SK-N-SH treated with all-trans-retinoic acid at 6 μM for 48 hours (cell line): ENCODE data around the gene UAP1L1.

Source experiments
- ARNTL ChIP-seq: fragments of 450-650 bp; formaldehyde crosslinking; IDR thresholded peaks from 2 replicates; pipeline ENCODE4 v1.5.0; 2020; ENCODE audit warnings: low read depth, mild to moderate bottlenecking, moderate library complexity, borderline replicate concordance
- BACH2 ChIP-seq: fragments of 250-450 bp; sonication (Bioruptor Pico); IDR thresholded peaks from 2 replicates; pipeline ENCODE4 v1.9.0; 2021; ENCODE audit warnings: mild to moderate bottlenecking, borderline replicate concordance
- CREB5 ChIP-seq: fragments of 250-450 bp; sonication (Bioruptor Pico); IDR thresholded peaks from 2 replicates; pipeline ENCODE4 v1.5.1; 2020; ENCODE audit warnings: low read depth, mild to moderate bottlenecking, moderate library complexity
- OSR1 ChIP-seq: fragments of 250-450 bp; sonication (Bioruptor Pico); IDR thresholded peaks from 2 replicates; pipeline ENCODE4 v1.8.0; 2022; ENCODE audit warnings: moderate library complexity, mild to moderate bottlenecking, inconsistent platforms
- PATZ1 ChIP-seq: fragments of 250-450 bp; sonication (Bioruptor Pico); IDR thresholded peaks from 2 replicates; pipeline ENCODE4 v1.8.0; 2020; ENCODE audit warnings: mild to moderate bottlenecking, moderate library complexity, borderline replicate concordance
- POU6F1 ChIP-seq: fragments of 250-450 bp; sonication (Bioruptor Pico); IDR thresholded peaks from 2 replicates; pipeline ENCODE4 v1.8.0; 2021; ENCODE audit warnings: low read depth, mild to moderate bottlenecking, moderate library complexity, borderline replicate concordance
- RARB ChIP-seq: fragments of 250-450 bp; sonication (Bioruptor Pico); IDR thresholded peaks from 2 replicates; pipeline ENCODE4 v1.8.0; 2021; ENCODE audit warnings: mild to moderate bottlenecking, moderate library complexity
- TCF4 ChIP-seq: fragments of 250-450 bp; sonication (Bioruptor Pico); IDR thresholded peaks from 2 replicates; pipeline ENCODE4 v1.8.0; 2021; ENCODE audit warnings: mild to moderate bottlenecking, moderate library complexity, borderline replicate concordance
- TOX ChIP-seq: fragments of 250-450 bp; sonication (Bioruptor Pico); IDR thresholded peaks from 2 replicates; pipeline ENCODE4 v1.8.0; 2021; ENCODE audit warnings: mild to moderate bottlenecking, moderate library complexity, borderline replicate concordance
- TSHZ2 ChIP-seq: fragments of 250-450 bp; sonication (Bioruptor Pico); IDR thresholded peaks from 2 replicates; pipeline ENCODE4 v1.5.0; 2020; ENCODE audit warnings: mild to moderate bottlenecking, moderate library complexity
- ZC3H10 ChIP-seq: fragments of 250-450 bp; sonication (Bioruptor Pico); IDR thresholded peaks from 2 replicates; pipeline ENCODE4 v1.5.1; 2021; ENCODE audit warnings: mild to moderate bottlenecking, moderate library complexity
- ZFP30 ChIP-seq: fragments of 450-650 bp; formaldehyde crosslinking; IDR thresholded peaks from 2 replicates; pipeline ENCODE4 v1.5.0; 2022; ENCODE audit warnings: mild to moderate bottlenecking, moderate library complexity
- ZNF8 ChIP-seq: fragments of 450-650 bp; formaldehyde crosslinking; IDR thresholded peaks from 2 replicates; pipeline ENCODE4 v1.5.0; 2020; ENCODE audit warnings: mild to moderate bottlenecking, moderate library complexity

GRCh38 chr9:137065336-137065967 is 11.9 kb upstream of the UAP1L1 start:
- TF ChIP-seq RARB (CRISPR knock-in tag), result no peak
- TF ChIP-seq ZFP30 (CRISPR knock-in tag), result no peak
- TF ChIP-seq TOX, result no peak
- TF ChIP-seq ZC3H10 (CRISPR knock-in tag), result no peak
- TF ChIP-seq POU6F1 (CRISPR knock-in tag), result no peak
- no peak for TF ChIP-seq ZNF8 (CRISPR knock-in tag)
- TF ChIP-seq CREB5 (CRISPR knock-in tag), result no peak
- TF ChIP-seq TSHZ2 (CRISPR knock-in tag), result no peak
- no peak for TF ChIP-seq PATZ1
- no peak for TF ChIP-seq TCF4 (CRISPR knock-in tag)
- TF ChIP-seq ARNTL (CRISPR knock-in tag), result no peak
- no peak for TF ChIP-seq OSR1
- TF ChIP-seq BACH2 (CRISPR knock-in tag), result no peak
